Glutamatergic neuron (in vitro differentiated cells): Measurements from ENCODE around the gene POU3F2. TPM values are rescaled to one million over a fixed set of nuclear protein-coding genes. Genes with fewer than 3 reads are reported as not detected.

Experiments used
- DNase-seq: peaks from one replicate; pipeline ENCODE4 v3.0.0; 2022
- H3K27ac Mint-ChIP-seq: one replicate; pipeline ENCODE4 v1.8.0; 2020; ENCODE audit warnings: mild to moderate bottlenecking, mixed read lengths, inconsistent platforms; ENCODE audit not compliant: unreplicated experiment
- H3K27me3 Mint-ChIP-seq: one replicate; pipeline ENCODE4 v1.8.0; 2020; ENCODE audit warnings: mild to moderate bottlenecking, moderate library complexity, mixed read lengths, inconsistent platforms; ENCODE audit not compliant: unreplicated experiment
- H3K36me3 Mint-ChIP-seq: one replicate; pipeline ENCODE4 v1.8.0; 2020; ENCODE audit warnings: mild to moderate bottlenecking, mixed read lengths, inconsistent platforms; ENCODE audit not compliant: unreplicated experiment
- H3K4me1 Mint-ChIP-seq: one replicate; pipeline ENCODE4 v1.8.0; 2020; ENCODE audit warnings: mild to moderate bottlenecking, low read depth, mixed read lengths, inconsistent platforms; ENCODE audit not compliant: unreplicated experiment
- H3K4me3 Mint-ChIP-seq: one replicate; pipeline ENCODE4 v1.8.0; 2020; ENCODE audit warnings: mild to moderate bottlenecking, mixed read lengths, inconsistent platforms; ENCODE audit not compliant: unreplicated experiment
- H3K9me3 Mint-ChIP-seq: one replicate; pipeline ENCODE4 v1.8.0; 2020; ENCODE audit warnings: mild to moderate bottlenecking, moderate library complexity, mixed read lengths, inconsistent platforms; ENCODE audit not compliant: unreplicated experiment
- total RNA-seq: library from RNA; stranded (reverse); fragmentation: NEBNext Ultra II Directional; extraction: Animal tissue kit (Norgen Biotek cat#: 25700); gene quantifications from one replicate; pipeline ENCODE4 v1.2.1, GENCODE V29; 2021; ENCODE audit not compliant: unreplicated experiment
- TF ChIP-seq, protein P1 (sequence below): fragments of 200-600 bp; sonication (generic); IDR thresholded peaks from one replicate; pipeline ENCODE4 v1.5.0; 2021; ENCODE audit not compliant: partially characterized antibody, unreplicated experiment

POU3F2 gene
- total RNA-seq, 1 donor from 2014 or later, result 71.0 TPM

- TF ChIP-seq, protein P1, sequence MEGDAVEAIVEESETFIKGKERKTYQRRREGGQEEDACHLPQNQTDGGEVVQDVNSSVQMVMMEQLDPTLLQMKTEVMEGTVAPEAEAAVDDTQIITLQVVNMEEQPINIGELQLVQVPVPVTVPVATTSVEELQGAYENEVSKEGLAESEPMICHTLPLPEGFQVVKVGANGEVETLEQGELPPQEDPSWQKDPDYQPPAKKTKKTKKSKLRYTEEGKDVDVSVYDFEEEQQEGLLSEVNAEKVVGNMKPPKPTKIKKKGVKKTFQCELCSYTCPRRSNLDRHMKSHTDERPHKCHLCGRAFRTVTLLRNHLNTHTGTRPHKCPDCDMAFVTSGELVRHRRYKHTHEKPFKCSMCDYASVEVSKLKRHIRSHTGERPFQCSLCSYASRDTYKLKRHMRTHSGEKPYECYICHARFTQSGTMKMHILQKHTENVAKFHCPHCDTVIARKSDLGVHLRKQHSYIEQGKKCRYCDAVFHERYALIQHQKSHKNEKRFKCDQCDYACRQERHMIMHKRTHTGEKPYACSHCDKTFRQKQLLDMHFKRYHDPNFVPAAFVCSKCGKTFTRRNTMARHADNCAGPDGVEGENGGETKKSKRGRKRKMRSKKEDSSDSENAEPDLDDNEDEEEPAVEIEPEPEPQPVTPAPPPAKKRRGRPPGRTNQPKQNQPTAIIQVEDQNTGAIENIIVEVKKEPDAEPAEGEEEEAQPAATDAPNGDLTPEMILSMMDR, result no peak
- Mint-ChIP-seq H3K4me1 (peaks cover 11% of the 10 kb centered on the region), H3K9me3 (peaks cover 2% of the 10 kb centered on the region), H3K27me3 (peaks cover 5% of the 10 kb centered on the region), H3K36me3 (no peaks in the 10 kb centered on the region), H3K27ac (no peak overlapping the region), H3K4me3 (no peak overlapping the region)
- no peak for DNase-seq
Measured at GRCh38 chr6:98821756-98822405, 12.5 kb upstream of the POU3F2 start.

DNA sequence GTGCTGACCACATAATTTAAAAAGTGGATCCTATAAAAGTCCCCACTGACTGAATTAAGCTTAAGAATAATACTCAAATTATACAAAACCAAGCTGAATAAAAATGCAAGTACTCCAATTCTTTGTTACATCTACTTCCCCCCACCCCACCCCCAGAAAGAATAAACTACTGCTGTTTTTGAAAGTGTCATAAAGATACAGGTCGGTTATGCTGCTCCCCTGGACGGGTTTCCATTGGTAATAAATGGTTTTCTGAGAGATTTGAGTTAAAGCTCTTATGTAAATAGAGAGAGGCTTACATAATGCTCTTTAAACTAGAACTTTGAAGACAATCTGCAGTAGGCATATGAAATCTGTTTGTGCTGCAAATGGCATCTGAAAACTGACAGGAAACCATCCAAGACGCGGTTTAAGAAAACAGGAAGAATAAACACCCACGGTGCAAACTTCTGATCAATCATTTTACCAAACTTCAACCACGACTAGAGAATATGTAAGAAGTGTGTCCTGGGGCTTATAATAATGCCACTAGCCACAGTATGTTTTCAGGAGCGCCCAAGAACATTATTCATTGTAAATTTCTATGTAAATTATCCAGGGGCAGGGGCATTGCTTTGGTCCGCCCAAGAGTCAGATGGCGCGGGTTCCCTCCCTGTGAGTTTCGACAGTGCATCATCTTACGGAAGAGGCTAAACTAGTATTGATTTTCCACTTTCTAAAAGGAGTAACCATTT lies 10.8 kb upstream of the POU3F2 start:
- H3K4me1 Mint-ChIP-seq, result peaks cover 20% of the 10 kb centered on the region
- H3K4me3 Mint-ChIP-seq, result peak overlapping the region; percentile 91
- H3K27me3 Mint-ChIP-seq, result peaks cover 8% of the 10 kb centered on the region
- H3K9me3 Mint-ChIP-seq, result peaks cover 3% of the 10 kb centered on the region
- H3K27ac Mint-ChIP-seq, result no peak overlapping the region
- TF ChIP-seq, protein P1, result no peak
- no peaks in the 10 kb centered on the region for H3K36me3 Mint-ChIP-seq
- DNase-seq, result peak; percentile 38

- peaks cover 26% of the 10 kb centered on the region for H3K4me1 Mint-ChIP-seq
- H3K36me3 Mint-ChIP-seq, result no peaks in the 10 kb centered on the region
- H3K9me3 Mint-ChIP-seq, result peaks cover 3% of the 10 kb centered on the region
- TF ChIP-seq, protein P1, result no peak
- peak; percentile 58 for DNase-seq
- peaks cover 8% of the 10 kb centered on the region for H3K27me3 Mint-ChIP-seq
- no peak overlapping the region for H3K27ac Mint-ChIP-seq
- peak overlapping the region; percentile 91 for H3K4me3 Mint-ChIP-seq
Measured at GRCh38 chr6:98824162-98824901, 10.0 kb upstream of the POU3F2 start.

DNA sequence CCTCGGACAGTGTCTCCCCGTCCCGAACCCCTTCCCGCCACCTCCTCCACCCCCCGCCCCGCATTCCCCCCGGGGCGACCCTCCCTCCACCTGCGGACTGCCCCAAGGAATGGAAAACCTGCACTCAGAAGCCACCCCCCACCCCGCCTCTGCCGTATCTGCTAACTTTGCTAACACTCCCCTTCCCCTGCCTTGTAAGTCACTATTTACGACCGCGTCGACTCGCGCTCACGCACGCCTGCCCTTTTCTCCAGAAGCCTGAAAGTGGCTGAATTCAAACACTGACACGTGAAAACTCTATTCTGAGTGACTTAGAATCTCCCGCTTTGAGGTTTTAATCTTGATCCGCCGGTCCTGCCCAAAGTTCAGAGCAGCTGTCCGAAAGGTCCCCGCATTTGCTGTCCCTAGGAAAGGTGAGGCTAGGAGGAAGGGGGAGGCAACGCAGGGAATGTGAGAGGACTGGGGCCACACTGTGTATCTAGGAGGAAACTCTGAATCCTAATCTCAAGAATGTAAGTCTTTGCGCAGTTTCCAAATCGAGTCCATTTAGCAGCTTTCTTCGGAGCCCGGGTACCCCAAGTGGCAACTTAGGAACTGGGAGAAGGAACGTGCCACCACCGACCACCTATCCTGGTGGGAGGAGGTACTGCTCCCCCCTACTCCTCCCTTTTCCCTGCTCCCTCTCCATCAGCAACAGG lies 9.3 kb upstream of the POU3F2 start:
- H3K4me3 Mint-ChIP-seq, result peak overlapping the region; percentile 73
- TF ChIP-seq, protein P1, result no peak

More for the DNA sequence above, 9.3 kb upstream of the POU3F2 start:
- H3K27ac Mint-ChIP-seq, result no peak overlapping the region
- no peaks in the 10 kb centered on the region for H3K36me3 Mint-ChIP-seq
- no peak for DNase-seq
- H3K27me3 Mint-ChIP-seq, result peaks cover 8% of the 10 kb centered on the region
- peaks cover 1% of the 10 kb centered on the region for H3K9me3 Mint-ChIP-seq
- peaks cover 28% of the 10 kb centered on the region for H3K4me1 Mint-ChIP-seq
